GM21447 (cell line): ENCODE data around the gene SNX25.
"Not testable (repeated sequence)": the region's sequence is repeated elsewhere in the genome, so short reads cannot be mapped to it uniquely, and the experiment has no call there.

ENCODE experiments used
- ATAC-seq: cut with Tn5 transposase; IDR thresholded peaks from one replicate; pipeline ENCODE4 v1.9.1; 2021; ENCODE audit not compliant: unreplicated experiment

Gene SNX25

GRCh38 chr4:185209031-185209851, at the start of gene SNX25:
Gene SNX25, plus strand, starts transcription at chr4:185209598. Its CDS starts 229 bp downstream, at chr4:185209827.
- peak; percentile 62 for ATAC-seq

- peak; percentile 94 for ATAC-seq
Observed at GRCh38 chr4:185165605-185166063, 43.8 kb upstream of the SNX25 start.

GRCh38 chr4:185167234-185167633, 42.2 kb upstream of the SNX25 start:
- ATAC-seq, result no peak

- peak; percentile 93 for ATAC-seq
Observed at GRCh38 chr4:185171373-185172071, 37.9 kb upstream of the SNX25 start.

- ATAC-seq, result no peak
Observed at GRCh38 chr4:185179488-185179887, 29.9 kb upstream of the SNX25 start.

- no peak for ATAC-seq
Observed at GRCh38 chr4:185182239-185182638, 27.2 kb upstream of the SNX25 start.

GRCh38 chr4:185183622-185184281, 25.6 kb upstream of the SNX25 start:
- peak; percentile 58 for ATAC-seq

GRCh38 chr4:185186769-185187168, 22.6 kb upstream of the SNX25 start:
- ATAC-seq, result no peak

GRCh38 chr4:185189606-185190305, 19.6 kb upstream of the SNX25 start:
- no peak for ATAC-seq

GRCh38 chr4:185190306-185190856, 19.0 kb upstream of the SNX25 start:
- no peak for ATAC-seq

- ATAC-seq, result peak; percentile 93
Observed at GRCh38 chr4:185192059-185192458, 17.3 kb upstream of the SNX25 start.

- no peak for ATAC-seq
Observed at GRCh38 chr4:185194924-185195888, 14.2 kb upstream of the SNX25 start.

GRCh38 chr4:185196437-185196836, 13.0 kb upstream of the SNX25 start:
- no peak for ATAC-seq

- not testable (repeated sequence) for ATAC-seq
Observed at GRCh38 chr4:185198189-185198588, 11.2 kb upstream of the SNX25 start.

GRCh38 chr4:185201977-185202962, 7.1 kb upstream of the SNX25 start:
- no peak for ATAC-seq

GRCh38 chr4:185202984-185203485, 6.4 kb upstream of the SNX25 start:
- ATAC-seq, result peak; percentile 1

GRCh38 chr4:185203486-185204237, 5.7 kb upstream of the SNX25 start, which contains the start of gene CFAP97:
Gene CFAP97, minus strand, starts transcription at chr4:185204000. Its CDS starts 12,804 bp downstream, at chr4:185191196.
- peak; percentile 55 for ATAC-seq
